HG03442 (cell line): ENCODE results near the gene CUL7.
A peak's percentile ranks its signal among the peaks of the same experiment; 100 is the strongest.
"Not testable (repeated sequence)": the region's sequence is repeated elsewhere in the genome, so short reads cannot be mapped to it uniquely, and the experiment has no call there.

Experiments
- ATAC-seq: cut with Tn5 transposase; IDR thresholded peaks from one replicate; pipeline ENCODE4 v1.9.1; 2021; ENCODE audit warnings: mild to moderate bottlenecking, moderate library complexity; ENCODE audit not compliant: unreplicated experiment

CUL7 gene

GRCh38 chr6:43053545-43054205 lies at the start of gene CUL7:
TSS of gene CUL7 (minus strand) at chr6:43053851. CDS start at chr6:43052788, 1,063 bp downstream.
- ATAC-seq = peak; percentile 84

GRCh38 chr6:43101497-43101896 lies 47.8 kb upstream of the CUL7 start:
- ATAC-seq = no peak

GRCh38 chr6:43097502-43097901 lies 43.9 kb upstream of the CUL7 start:
- ATAC-seq = no peak

- no peak for ATAC-seq
Observed at GRCh38 chr6:43097098-43097489, 43.4 kb upstream of the CUL7 start.

GRCh38 chr6:43096451-43097097 lies 42.9 kb upstream of the CUL7 start:
- ATAC-seq = no peak

- ATAC-seq = no peak
Observed at GRCh38 chr6:43095939-43096338, 42.3 kb upstream of the CUL7 start.

- ATAC-seq = no peak
Observed at GRCh38 chr6:43093436-43094289, 40.0 kb upstream of the CUL7 start.

- no peak for ATAC-seq
Observed at GRCh38 chr6:43092635-43093034, 39.0 kb upstream of the CUL7 start.

- ATAC-seq = no peak
Observed at GRCh38 chr6:43091436-43091991, 37.9 kb upstream of the CUL7 start.

GRCh38 chr6:43091020-43091419 lies 37.4 kb upstream of the CUL7 start:
- no peak for ATAC-seq

- no peak for ATAC-seq
Observed at GRCh38 chr6:43090559-43090956, 36.9 kb upstream of the CUL7 start.

GRCh38 chr6:43089874-43090558 lies 36.4 kb upstream of the CUL7 start:
- ATAC-seq = no peak

GRCh38 chr6:43089467-43089866 lies 35.8 kb upstream of the CUL7 start:
- no peak for ATAC-seq

- no peak for ATAC-seq
Observed at GRCh38 chr6:43088654-43089056, 35.0 kb upstream of the CUL7 start.

GRCh38 chr6:43086022-43086658 lies 32.5 kb upstream of the CUL7 start:
- ATAC-seq = no peak

- ATAC-seq = no peak
Observed at GRCh38 chr6:43082806-43083655, 29.4 kb upstream of the CUL7 start.

- ATAC-seq = not testable (repeated sequence)
Observed at GRCh38 chr6:43081922-43082321, 28.3 kb upstream of the CUL7 start.

- no peak for ATAC-seq
Observed at GRCh38 chr6:43081043-43081442, 27.4 kb upstream of the CUL7 start.

GRCh38 chr6:43078691-43079090 lies 25.0 kb upstream of the CUL7 start:
- no peak for ATAC-seq
